MM.1S (cell line): ENCODE results near the gene TRAPPC12.

Experiments
- CTCF ChIP-seq: fragments of 300-600 bp; sonication (generic); IDR thresholded peaks from 2 replicates; pipeline ENCODE4 v1.5.1; 2016; ENCODE audit warnings: antibody characterized with exemption, low read length, mixed read lengths
- EZH2 ChIP-seq: fragments of 300-600 bp; sonication (generic); optimal IDR thresholded peaks from 2 replicates; pipeline ENCODE3; 2017; ENCODE audit warnings: low read depth, mild to moderate bottlenecking, antibody characterized with exemption, low read length, mixed read lengths

- peak; percentile 50 for TF ChIP-seq CTCF
- TF ChIP-seq EZH2 = no peak
Observed at GRCh38 chr2:3379647-3380534, at the start of gene TRAPPC12.
